Esophagus muscularis mucosa (tissue), 4 donors: ENCODE results near the gene CYB5R3.

ENCODE experiments used
- EP300 ChIP-seq: sonication (generic); formaldehyde crosslinking; IDR thresholded peaks from one replicate; pipeline ENCODE4 v1.6.1; 2017; ENCODE audit warnings: antibody characterized with exemption
- POLR2A ChIP-seq: fragments of 450-650 bp; IDR thresholded peaks from one replicate; pipeline ENCODE4 v1.6.1; 2017; ENCODE audit warnings: antibody characterized with exemption, moderate library complexity, mild to moderate bottlenecking, low read depth
- POLR2AphosphoS5 ChIP-seq, 2 donors: sonication (generic); formaldehyde crosslinking; IDR thresholded peaks; one replicate each; pipeline ENCODE4 v1.6.1; 2017; ENCODE audit warnings: antibody characterized with exemption in 2 of 2
- TF ChIP-seq, protein P1 (sequence below), 3 experiments: fragments of 200-600 bp in 2 of 3; fragments of 450-650 bp in 1 of 3; sonication (generic) in 2 of 3; IDR thresholded peaks; one replicate each; pipeline ENCODE4 v1.5.1; 2017 to 2019; ENCODE audit warnings: antibody characterized with exemption in 3 of 3, mild to moderate bottlenecking in 2 of 3, moderate library complexity in 1 of 3

DNA sequence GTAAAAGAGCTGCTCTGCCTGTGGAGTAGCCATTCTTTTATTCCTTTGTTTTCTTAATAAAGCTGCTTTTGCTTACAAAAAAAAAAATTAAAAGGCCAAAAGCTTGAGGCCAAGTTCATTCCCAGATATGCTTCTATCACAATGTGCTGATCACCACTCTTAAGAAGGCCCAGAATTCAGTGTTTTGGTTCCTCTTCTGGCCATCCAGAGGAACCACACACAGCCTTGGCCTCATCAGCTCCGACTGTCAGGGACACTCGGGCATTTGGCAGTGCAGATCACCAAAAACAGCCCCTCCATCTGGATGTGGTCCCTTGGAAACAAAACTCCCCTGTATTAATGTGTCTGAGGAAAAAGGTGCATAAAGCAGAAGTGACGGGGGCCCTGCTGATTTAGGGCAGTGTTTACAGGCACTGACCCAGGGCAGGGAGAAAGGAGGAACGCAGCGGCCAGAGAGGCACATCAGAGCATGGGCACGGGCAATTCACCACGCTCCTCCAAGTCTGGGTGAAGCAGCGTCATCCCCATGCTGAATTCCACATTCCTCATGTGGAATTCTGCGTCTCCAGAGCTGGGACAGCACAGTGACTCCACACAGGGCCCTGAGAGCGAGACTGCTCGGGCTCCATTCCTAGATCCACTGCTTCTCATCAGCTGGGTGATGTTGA, 52.2 kb downstream of the CYB5R3 start:
- TF ChIP-seq, protein P1, sequence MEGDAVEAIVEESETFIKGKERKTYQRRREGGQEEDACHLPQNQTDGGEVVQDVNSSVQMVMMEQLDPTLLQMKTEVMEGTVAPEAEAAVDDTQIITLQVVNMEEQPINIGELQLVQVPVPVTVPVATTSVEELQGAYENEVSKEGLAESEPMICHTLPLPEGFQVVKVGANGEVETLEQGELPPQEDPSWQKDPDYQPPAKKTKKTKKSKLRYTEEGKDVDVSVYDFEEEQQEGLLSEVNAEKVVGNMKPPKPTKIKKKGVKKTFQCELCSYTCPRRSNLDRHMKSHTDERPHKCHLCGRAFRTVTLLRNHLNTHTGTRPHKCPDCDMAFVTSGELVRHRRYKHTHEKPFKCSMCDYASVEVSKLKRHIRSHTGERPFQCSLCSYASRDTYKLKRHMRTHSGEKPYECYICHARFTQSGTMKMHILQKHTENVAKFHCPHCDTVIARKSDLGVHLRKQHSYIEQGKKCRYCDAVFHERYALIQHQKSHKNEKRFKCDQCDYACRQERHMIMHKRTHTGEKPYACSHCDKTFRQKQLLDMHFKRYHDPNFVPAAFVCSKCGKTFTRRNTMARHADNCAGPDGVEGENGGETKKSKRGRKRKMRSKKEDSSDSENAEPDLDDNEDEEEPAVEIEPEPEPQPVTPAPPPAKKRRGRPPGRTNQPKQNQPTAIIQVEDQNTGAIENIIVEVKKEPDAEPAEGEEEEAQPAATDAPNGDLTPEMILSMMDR (IDR thresholded peaks at IDR 0.05): no peak
- no peak for TF ChIP-seq EP300
- no peak for TF ChIP-seq POLR2A
- no peak for TF ChIP-seq POLR2AphosphoS5 (IDR thresholded peaks at IDR 0.05)
